H9 (cell line): ENCODE results near the gene GNPDA2. TPM values are rescaled to one million over a fixed set of nuclear protein-coding genes. Genes with fewer than 3 reads are reported as not detected.

ENCODE experiments used
- DNase-seq: peaks from one replicate; pipeline ENCODE4 v3.0.0-alpha.2; 2017
- H2AFZ ChIP-seq: one replicate; pipeline ENCODE4 v1.6.1; 2013; ENCODE audit warnings: mild to moderate bottlenecking, low read length, control low read depth, moderate library complexity
- H2AK5ac ChIP-seq: 2 replicates; pipeline ENCODE4 v1.6.1; 2013; ENCODE audit warnings: low read length, control low read depth, mixed read lengths; ENCODE audit not compliant: insufficient read length
- H2BK120ac ChIP-seq: one replicate; pipeline ENCODE4 v1.6.1; 2013; ENCODE audit warnings: low read depth, mild to moderate bottlenecking, low read length, control low read depth, inconsistent platforms; ENCODE audit not compliant: poor library complexity, severe bottlenecking
- H2BK12ac ChIP-seq: 2 replicates; pipeline ENCODE4 v1.6.1; 2013; ENCODE audit warnings: low read length, control low read depth, mixed read lengths, low read depth; ENCODE audit not compliant: insufficient read length
- H2BK15ac ChIP-seq: 2 replicates; pipeline ENCODE4 v1.6.1; 2013; ENCODE audit warnings: low read depth, low read length, control low read depth
- H2BK20ac ChIP-seq: one replicate; pipeline ENCODE4 v1.6.1; 2013; ENCODE audit warnings: low read depth, mild to moderate bottlenecking, low read length, control low read depth, inconsistent platforms; ENCODE audit not compliant: poor library complexity, severe bottlenecking
- H2BK5ac ChIP-seq: 2 replicates; pipeline ENCODE4 v1.6.1; 2013; ENCODE audit warnings: low read length, control low read depth, mixed read lengths; ENCODE audit not compliant: insufficient read length
- H3K14ac ChIP-seq: 2 replicates; pipeline ENCODE4 v1.6.1; 2013; ENCODE audit warnings: low read length, control low read depth; ENCODE audit not compliant: insufficient read depth
- H3K18ac ChIP-seq: 2 replicates; pipeline ENCODE4 v1.6.1; 2013; ENCODE audit warnings: low read depth, mild to moderate bottlenecking, mixed read lengths, low read length, control low read depth; ENCODE audit not compliant: insufficient read length
- H3K23ac ChIP-seq: 2 replicates; pipeline ENCODE4 v1.6.1; 2013; ENCODE audit warnings: low read length, control low read depth, mixed read lengths, low read depth; ENCODE audit not compliant: insufficient read length
- H3K23me2 ChIP-seq: 2 replicates; pipeline ENCODE4 v1.6.1; 2013; ENCODE audit warnings: low read depth, mild to moderate bottlenecking, mixed read lengths, low read length, control low read depth; ENCODE audit not compliant: insufficient read length, poor library complexity, severe bottlenecking
- H3K27ac ChIP-seq: 2 replicates; pipeline ENCODE4 v1.5.1; 2013; ENCODE audit warnings: low read length, control low read depth, mixed read lengths, low read depth; ENCODE audit not compliant: insufficient read length
- H3K27me3 ChIP-seq: 2 replicates; pipeline ENCODE4 v1.6.1; 2013; ENCODE audit warnings: low read length, control low read depth, inconsistent platforms; ENCODE audit not compliant: insufficient read depth
- H3K4ac ChIP-seq: 2 replicates; pipeline ENCODE4 v1.6.1; 2013; ENCODE audit warnings: low read depth, mild to moderate bottlenecking, control low read depth, inconsistent platforms, low read length, moderate library complexity
- H3K4me1 ChIP-seq: 2 replicates; pipeline ENCODE4 v1.6.1; 2013; ENCODE audit warnings: low read length, control low read depth, inconsistent platforms; ENCODE audit not compliant: insufficient read depth
- H3K4me2 ChIP-seq: 2 replicates; pipeline ENCODE4 v1.6.1; 2013; ENCODE audit warnings: low read length, control low read depth, mixed read lengths; ENCODE audit not compliant: insufficient read length, insufficient read depth
- H3K56ac ChIP-seq: 2 replicates; pipeline ENCODE4 v1.6.1; 2013; ENCODE audit warnings: low read depth, mild to moderate bottlenecking, mixed read lengths, low read length, control low read depth; ENCODE audit not compliant: insufficient read length
- H3K79me1 ChIP-seq: 2 replicates; pipeline ENCODE4 v1.6.1; 2013; ENCODE audit warnings: low read depth, mild to moderate bottlenecking, moderate library complexity, low read length, control low read depth, inconsistent platforms; ENCODE audit not compliant: insufficient read depth, poor library complexity, severe bottlenecking
- H3K79me2 ChIP-seq: 2 replicates; pipeline ENCODE4 v1.6.1; 2013; ENCODE audit warnings: low read length, control low read depth, inconsistent platforms; ENCODE audit not compliant: insufficient read depth
- H3K9ac ChIP-seq: 2 replicates; pipeline ENCODE4 v1.6.1; 2013; ENCODE audit warnings: low read length, control low read depth, mixed read lengths; ENCODE audit not compliant: insufficient read length; ENCODE audit errors: extremely low read depth
- H3K9me3 ChIP-seq: one replicate; pipeline ENCODE4 v1.6.1; 2013; ENCODE audit warnings: low read depth, low read length, inconsistent platforms; ENCODE audit not compliant: control insufficient read depth
- H3T11ph ChIP-seq: one replicate; pipeline ENCODE4 v1.6.1; 2013; ENCODE audit warnings: mild to moderate bottlenecking, low read length, control low read depth, inconsistent platforms
- H4K20me1 ChIP-seq: one replicate; pipeline ENCODE4 v1.6.1; 2013; ENCODE audit not compliant: control insufficient read depth, insufficient read length, insufficient read depth
- H4K5ac ChIP-seq: 2 replicates; pipeline ENCODE4 v1.6.1; 2013; ENCODE audit warnings: low read depth, mild to moderate bottlenecking, mixed read lengths, low read length, control low read depth; ENCODE audit not compliant: insufficient read length
- H4K8ac ChIP-seq: replicated peaks from 2 replicates; pipeline ENCODE4 v1.6.1; 2013; ENCODE audit warnings: low read length, control low read depth, mixed read lengths, low read depth; ENCODE audit not compliant: insufficient read length
- H4K91ac ChIP-seq: 2 replicates; pipeline ENCODE4 v1.6.1; 2013; ENCODE audit warnings: low read depth, mild to moderate bottlenecking, moderate library complexity, mixed read lengths, low read length, control low read depth; ENCODE audit not compliant: insufficient read length
- H3K27ac Mint-ChIP-seq, 3 experiments: 2 replicates in 2 of 3; 3 replicates in 1 of 3; pipeline ENCODE4 v1.8.0; 2020 to 2021; ENCODE audit warnings: mixed read lengths in 3 of 3, mild to moderate bottlenecking in 1 of 3, moderate library complexity in 1 of 3
- H3K27me3 Mint-ChIP-seq: 2 replicates; pipeline ENCODE4 v1.8.0; 2021; ENCODE audit warnings: low read depth, mild to moderate bottlenecking, moderate library complexity, mixed read lengths
- H3K36me3 Mint-ChIP-seq, 3 experiments: 2 replicates in 2 of 3; 3 replicates in 1 of 3; pipeline ENCODE4 v1.8.0; 2020 to 2021; ENCODE audit warnings: low read depth in 3 of 3, mixed read lengths in 3 of 3; ENCODE audit not compliant: insufficient read depth in 1 of 3
- H3K4me1 Mint-ChIP-seq, 2 experiments: 2 replicates each; pipeline ENCODE4 v1.8.0; 2020; ENCODE audit warnings: mixed read lengths in 2 of 2
- H3K4me3 Mint-ChIP-seq, 2 experiments: 2 replicates in 1 of 2; 3 replicates in 1 of 2; pipeline ENCODE4 v1.8.0; 2020 to 2021; ENCODE audit warnings: mild to moderate bottlenecking in 2 of 2, mixed read lengths in 2 of 2, moderate library complexity in 1 of 2
- H3K9me3 Mint-ChIP-seq, 2 experiments: 2 replicates in 1 of 2; 3 replicates in 1 of 2; pipeline ENCODE4 v1.8.0; 2020; ENCODE audit warnings: mild to moderate bottlenecking in 2 of 2, mixed read lengths in 2 of 2, moderate library complexity in 1 of 2
- WGBS: extraction: QIAGEN DNeasy Blood & Tissue Kit; methylation state at CpG from one replicate; pipeline ENCODE4 v1.1.7; 2013; ENCODE audit warnings: missing lambda C conversion rate, low lambda C conversion rate, mixed read lengths; ENCODE audit not compliant: insufficient read length; ENCODE audit errors: extremely low coverage; 5-methylcytosine and 5-hydroxymethylcytosine counted together
- total RNA-seq: library from RNA; stranded (reverse); gene quantifications from 2 replicates; pipeline ENCODE4 v1.2.1, GENCODE V29; 2021
- TF ChIP-seq, protein P1 (sequence below): fragments of 200-600 bp; sonication (generic); conservative IDR thresholded peaks from 3 replicates; pipeline ENCODE4 v1.8.0; 2021; ENCODE audit warnings: antibody characterized with exemption, mild to moderate bottlenecking

Gene GNPDA2
- total RNA-seq, 1 experiment from 2014 or later: 4.8 TPM

DNA sequence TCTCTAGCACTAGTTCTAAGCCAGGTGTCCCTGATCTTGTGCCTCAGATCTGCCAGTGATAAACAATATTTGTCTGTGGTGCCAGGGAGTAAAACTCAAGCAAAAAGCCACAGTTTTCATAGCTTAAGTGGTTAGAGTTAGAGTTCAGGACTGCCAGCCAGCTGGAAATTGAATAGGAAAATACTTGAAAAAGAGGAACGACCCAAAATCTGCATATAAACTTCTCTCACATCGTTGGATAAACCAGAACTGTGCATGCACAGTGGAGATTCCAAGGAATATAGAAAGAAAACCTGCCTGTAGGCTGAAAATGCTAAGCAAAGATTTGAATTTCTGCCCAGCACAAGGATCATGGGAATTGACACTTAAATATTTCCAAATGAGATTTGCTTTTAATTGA, 35.0 kb upstream of the GNPDA2 start:
- Mint-ChIP-seq H3K27me3 (no peaks in the 10 kb centered on the region; the same call in 1 of the 2 replicates), H3K27ac (0 out of 7 replicates have a peak overlapping the region, but pooled peaks of 2 of the 3 experiments have one; percentile 47 to 78), H3K4me3 (no peak overlapping the region), H3K9me3 (no peaks in the 10 kb centered on the region), H3K4me1 (no peaks in the 10 kb centered on the region), H3K36me3 (no peaks in the 10 kb centered on the region)
- Histone ChIP-seq H2BK5ac (no peak overlapping the region), H3K9ac (no peak overlapping the region), H2AFZ (no peak overlapping the region), H3K79me2 (no peaks in the 10 kb centered on the region), H2BK120ac (no peak overlapping the region), H3K56ac (no peak overlapping the region), H4K5ac (no peak overlapping the region), H3K4ac (no peak overlapping the region), H4K20me1 (no peaks in the 10 kb centered on the region), H3K4me1 (no peaks in the 10 kb centered on the region), H2BK20ac (no peak overlapping the region), H2BK12ac (no peak overlapping the region), H3K4me2 (no peak overlapping the region), H3K79me1 (no peaks in the 10 kb centered on the region), H3T11ph (no peak overlapping the region), H3K23ac (no peak overlapping the region), H3K27me3 (no peaks in the 10 kb centered on the region), H3K18ac (no peak overlapping the region), H4K91ac (no peak overlapping the region), H2AK5ac (no peak overlapping the region), H2BK15ac (no peak overlapping the region), H4K8ac (no peak overlapping the region), H3K9me3 (no peaks in the 10 kb centered on the region), H3K14ac (no peak overlapping the region), H3K27ac (no peak overlapping the region), H3K23me2 (no peaks in the 10 kb centered on the region)
- no CpG with 5 or more reads among the region's 2 CpGs for WGBS
- no peak for DNase-seq
- TF ChIP-seq, protein P1, sequence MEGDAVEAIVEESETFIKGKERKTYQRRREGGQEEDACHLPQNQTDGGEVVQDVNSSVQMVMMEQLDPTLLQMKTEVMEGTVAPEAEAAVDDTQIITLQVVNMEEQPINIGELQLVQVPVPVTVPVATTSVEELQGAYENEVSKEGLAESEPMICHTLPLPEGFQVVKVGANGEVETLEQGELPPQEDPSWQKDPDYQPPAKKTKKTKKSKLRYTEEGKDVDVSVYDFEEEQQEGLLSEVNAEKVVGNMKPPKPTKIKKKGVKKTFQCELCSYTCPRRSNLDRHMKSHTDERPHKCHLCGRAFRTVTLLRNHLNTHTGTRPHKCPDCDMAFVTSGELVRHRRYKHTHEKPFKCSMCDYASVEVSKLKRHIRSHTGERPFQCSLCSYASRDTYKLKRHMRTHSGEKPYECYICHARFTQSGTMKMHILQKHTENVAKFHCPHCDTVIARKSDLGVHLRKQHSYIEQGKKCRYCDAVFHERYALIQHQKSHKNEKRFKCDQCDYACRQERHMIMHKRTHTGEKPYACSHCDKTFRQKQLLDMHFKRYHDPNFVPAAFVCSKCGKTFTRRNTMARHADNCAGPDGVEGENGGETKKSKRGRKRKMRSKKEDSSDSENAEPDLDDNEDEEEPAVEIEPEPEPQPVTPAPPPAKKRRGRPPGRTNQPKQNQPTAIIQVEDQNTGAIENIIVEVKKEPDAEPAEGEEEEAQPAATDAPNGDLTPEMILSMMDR: no peak
